DMS 273 (cell line): ENCODE data around the gene PLCB2.

Source experiments
- DNase-seq: peaks from one replicate; lab custom pipeline; 2025; ENCODE audit not compliant: unreplicated experiment; lab: John Stamatoyannopoulos, UW

The PLCB2 gene

DNA sequence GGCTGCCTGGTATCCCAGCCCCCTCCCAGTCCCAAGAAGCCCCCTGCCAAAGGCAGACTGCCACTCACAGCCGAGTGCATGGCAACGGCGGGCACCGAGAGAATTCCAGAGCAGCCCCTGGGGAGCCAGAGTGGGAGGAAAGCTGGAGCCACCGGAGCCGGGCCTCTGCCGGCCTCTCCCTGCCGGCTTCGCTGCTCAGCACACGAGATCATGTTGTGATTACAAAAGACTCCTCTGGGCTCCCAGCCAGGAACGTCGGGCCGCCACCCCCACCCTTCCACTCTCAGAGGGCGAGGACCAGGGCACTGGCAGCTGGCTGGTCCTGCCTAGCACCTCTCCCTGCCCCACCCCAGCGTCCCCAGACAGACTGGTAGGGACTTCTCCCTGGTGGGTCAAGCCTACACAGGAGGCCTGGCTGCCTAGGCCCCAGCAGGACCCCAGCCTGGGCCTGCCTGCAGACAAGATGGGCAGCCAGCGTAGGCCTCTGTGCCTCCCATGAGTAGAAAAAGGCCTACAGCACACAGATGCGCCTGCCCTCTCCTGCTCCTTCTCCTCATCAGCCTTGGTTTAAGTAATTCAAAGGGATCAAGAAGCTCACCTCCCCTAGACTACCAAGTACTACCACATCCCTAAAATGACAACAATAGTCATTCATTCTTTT, 33.1 kb upstream of the PLCB2 start, which contains the start of gene CCDC9B:
TSS of gene CCDC9B (minus strand) at position 200 of the 661 bp plus-strand sequence. CDS start at position 80, 120 bp downstream.
- peak; percentile 89 for DNase-seq

DNA sequence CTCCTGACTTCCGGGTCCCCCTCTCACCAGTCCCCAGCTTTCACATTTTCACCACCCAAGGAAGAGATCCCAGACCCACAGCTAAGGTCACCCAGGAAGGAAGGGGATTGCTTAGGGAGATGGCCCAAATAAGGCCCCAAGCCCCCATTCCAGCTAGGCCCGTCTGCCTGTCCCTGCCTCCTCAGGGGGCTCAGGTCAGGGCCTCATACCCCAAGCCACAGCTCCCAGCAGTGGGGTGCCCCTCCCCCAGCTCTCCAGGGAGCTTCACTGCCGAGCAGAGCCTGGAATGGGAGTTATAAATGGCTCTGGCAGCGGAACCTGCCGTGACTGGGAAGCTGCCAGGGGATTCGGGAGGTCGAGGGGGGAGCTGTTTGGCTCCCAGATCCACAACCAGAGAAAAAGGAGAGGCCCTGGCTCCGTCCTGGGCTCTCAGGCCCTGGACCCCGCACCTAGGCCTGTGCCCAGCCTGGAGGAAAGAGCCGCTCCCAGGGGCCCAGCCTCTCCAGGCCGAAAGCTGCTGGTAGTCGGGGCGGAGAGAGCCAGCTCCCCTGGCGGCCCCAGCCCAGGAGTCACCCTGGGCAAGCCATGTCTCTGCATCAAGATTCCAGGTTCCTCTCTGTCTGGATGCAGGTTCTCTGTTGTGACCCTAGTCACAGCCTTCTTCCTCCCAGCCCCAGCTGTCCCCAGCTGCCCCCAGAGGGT, 32.5 kb upstream of the PLCB2 start:
- peak; percentile 68 for DNase-seq

DNA sequence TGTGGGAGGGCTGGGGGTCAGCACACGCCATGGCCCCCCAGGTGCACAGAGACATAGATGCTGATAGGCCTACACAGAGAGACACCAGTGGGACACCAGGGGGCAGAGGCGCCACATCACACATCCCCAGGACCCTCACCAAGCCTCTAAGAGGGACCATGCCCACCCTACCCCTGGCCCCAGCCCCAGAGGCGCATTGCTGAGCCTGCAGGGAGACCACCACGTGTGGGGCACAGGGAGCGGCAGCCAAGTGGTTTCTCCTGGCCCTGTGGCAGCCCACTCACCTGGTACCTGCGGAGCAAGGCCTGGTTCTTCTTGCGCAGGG, 31.8 kb upstream of the PLCB2 start:
- DNase-seq = peak; percentile 33

DNA sequence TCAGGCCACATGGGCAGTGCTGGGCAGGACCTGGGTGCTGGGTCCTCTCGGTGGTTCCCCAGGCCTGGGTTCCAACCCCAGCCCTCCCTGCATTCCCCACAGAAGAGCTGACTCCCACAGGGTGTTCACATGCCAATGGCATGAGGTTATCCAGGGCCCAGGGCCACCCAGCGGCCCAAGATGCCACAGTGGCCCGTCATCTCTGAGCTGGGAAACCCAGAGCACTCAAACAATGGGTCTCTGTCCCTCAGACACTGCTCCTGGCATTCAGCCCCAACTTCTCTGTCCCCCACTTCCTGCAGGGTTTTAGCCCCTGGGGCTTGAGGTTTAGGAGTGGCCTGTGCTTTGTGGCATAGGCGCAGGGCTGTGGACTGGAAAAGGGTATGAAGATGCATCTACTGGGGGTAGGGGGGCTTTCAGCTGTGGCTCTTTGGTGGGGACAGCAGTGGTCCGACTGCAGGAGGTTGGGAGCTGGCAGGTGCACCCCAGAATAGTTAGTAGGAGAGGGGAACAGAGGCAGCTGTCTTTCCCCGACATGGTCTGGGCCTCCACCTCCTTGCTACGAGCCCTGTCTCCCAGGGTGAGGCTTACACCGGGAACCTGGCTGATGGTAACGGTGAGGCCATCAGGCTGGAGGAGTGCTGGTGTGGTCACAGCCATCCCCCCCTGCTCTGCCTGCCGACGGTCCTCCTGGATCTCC, 31.3 kb upstream of the PLCB2 start:
- no peak for DNase-seq

DNA sequence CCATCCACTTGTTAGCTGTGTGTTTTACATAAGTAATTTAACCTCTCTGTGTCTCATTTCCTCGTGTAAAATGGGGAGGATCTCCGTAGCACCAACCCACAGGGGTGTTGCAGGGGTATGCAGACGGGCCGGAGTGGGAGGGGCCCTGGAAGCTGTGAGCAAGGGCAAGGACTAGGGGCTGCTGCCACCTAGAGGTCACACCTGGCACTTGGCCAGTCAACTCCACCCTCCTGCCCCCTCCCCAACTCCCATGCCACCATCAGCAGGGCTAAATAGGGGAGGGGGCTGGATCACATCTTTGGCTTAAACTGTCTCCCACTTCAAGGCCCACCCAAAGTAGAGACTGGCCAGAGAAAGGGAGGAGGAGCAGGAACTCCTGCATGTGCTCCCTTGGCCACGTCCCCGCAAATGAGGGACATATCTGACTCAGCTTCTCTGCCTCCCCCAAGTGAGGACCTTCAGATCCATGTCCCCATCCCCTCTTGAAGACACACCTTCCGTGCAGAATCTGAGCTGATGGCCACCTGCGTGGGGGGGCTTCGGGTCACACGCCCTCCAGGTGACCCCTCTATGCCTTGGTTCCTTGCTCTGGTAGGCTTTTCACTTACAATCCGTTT, 30.4 kb upstream of the PLCB2 start:
- peak; percentile 83 for DNase-seq

DNA sequence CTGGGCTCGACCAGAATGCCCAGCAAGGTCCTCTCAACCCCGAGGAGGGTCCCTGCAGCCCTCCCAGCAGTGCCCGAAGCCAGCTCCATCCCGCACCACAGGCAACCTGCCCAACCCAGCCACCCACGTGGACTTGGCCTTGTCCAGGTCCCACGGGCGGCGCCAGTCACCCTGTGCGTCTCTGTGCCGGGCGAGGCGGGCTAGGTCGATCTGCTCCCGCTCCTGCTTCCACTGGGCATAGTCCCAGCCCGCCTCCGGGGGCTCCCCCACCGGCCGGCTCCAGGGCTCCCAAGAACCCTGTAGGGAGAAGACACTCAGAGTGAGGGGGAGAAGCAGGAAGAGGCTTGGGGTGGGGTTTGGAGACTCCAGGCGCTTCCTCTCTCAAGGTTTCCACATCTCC, 29.9 kb upstream of the PLCB2 start:
- DNase-seq = no peak

DNA sequence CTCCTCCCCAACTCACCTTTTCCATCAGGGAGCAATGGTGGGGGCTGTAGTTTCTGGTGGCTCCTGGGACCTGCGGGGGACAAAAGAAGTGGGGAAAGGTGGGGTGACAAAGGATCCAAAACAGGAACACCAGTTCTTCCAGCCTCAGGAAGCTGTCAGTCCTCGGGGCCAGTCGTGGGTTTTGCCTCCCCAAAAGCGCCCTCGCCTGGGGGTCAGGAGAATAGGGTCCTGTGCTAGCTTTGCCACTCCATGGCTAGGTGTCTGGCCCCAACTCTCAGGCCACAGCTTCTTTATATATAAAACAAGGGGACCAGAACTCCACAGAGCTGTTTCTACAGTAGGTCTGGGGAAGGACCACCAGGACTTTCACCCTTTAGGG, 29.0 kb upstream of the PLCB2 start:
- peak; percentile 30 for DNase-seq

DNA sequence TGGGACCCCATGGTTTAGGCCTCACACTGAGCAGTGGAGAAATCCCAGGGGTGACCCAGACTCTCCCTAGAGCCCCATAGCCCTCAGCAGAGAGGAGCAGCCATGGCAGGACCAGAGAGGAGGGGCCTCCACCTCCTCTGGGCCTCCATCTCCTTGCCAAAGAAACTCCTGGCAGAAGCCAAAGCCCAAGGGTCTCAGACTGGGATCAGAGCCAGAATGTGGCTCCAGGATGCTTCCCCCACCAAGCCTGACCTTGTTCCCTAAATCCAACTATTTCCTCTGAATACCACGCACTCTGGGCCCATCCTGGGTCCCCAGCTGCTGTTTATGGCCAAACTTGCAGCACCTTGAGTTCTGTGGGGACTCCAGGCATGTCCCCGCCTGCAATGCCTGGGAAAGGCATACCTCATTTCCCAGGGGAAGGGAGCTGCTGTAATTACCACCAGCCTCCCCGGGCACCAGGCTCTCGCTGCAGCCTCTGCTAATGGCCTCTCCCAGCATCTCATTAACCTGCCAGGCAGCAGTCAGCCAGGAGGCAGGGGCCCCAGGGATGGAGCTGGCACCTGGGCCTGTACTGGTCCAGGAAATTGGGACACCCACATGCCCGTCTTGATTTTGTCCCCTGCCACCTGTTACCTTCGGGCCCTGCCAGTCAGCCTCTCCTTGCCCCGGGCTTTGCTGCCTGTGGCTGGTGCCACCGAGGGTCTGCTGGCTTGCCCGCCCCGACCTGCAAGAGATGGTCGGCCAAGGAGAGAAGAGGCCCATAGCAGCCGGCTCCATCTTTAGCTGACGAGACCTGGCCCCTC, 28.4 kb upstream of the PLCB2 start:
- DNase-seq = peak; percentile 70

DNA sequence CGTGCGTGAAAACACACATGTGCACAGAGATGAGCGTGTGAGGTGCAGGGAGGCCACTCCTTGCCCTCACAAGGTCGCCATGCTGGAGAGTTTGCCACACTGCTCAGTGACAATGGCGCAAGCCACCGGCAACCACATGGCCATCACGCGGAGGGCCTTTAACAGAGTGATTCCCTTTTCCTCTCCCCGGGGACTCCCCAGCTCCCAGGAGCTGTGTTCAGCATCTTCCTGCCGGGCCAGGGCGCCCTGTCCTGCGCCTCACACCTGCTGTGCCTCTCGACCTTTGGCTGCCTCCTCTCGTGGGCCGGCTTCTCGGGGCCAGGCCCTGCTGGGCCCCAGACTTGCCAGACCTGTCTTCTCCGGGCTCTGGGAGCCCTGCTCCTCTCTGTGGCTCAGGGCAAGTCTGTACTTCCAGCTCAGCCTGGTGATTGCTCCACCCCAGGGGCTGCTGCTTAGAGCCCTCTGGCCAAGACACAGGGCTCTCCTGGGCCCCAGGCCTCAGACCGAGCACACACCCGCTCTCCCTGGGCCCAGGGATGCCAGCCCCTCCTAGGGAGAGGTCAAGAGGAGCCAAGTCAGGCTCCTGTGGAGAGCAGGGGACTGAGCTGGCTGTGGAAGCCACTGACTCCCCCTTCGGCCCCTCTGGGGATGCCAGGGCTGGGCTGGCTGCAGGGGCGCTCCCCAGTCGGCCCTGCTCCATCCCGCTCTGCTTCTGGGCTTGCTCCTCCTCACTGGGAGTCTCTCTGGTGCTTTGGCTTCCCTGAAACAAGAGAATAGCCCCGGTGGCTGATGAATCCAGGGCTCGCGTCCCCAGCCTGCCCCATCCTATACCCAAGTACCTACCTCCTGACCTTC, 27.4 kb upstream of the PLCB2 start:
- DNase-seq = no peak

DNA sequence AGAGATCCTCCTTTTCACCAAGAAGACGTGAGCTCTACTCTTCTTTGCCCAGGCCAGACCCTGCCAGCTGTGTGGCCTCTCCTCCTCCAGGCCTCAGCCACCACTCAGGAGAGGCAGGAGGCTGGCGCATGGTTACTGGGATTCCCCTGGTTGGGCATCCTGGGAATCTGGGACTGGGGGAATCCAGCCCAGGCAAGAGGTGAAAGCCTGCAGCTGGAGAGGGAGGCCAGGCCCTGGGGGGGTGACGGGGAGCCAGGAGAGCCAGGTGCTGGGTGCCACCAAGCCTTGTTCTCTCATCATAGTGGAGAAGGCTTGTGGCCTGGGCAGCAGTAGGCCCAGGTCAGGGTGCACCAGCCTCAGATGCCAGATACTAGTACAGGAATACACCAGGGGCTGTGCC, 26.8 kb upstream of the PLCB2 start:
- DNase-seq = no peak

DNA sequence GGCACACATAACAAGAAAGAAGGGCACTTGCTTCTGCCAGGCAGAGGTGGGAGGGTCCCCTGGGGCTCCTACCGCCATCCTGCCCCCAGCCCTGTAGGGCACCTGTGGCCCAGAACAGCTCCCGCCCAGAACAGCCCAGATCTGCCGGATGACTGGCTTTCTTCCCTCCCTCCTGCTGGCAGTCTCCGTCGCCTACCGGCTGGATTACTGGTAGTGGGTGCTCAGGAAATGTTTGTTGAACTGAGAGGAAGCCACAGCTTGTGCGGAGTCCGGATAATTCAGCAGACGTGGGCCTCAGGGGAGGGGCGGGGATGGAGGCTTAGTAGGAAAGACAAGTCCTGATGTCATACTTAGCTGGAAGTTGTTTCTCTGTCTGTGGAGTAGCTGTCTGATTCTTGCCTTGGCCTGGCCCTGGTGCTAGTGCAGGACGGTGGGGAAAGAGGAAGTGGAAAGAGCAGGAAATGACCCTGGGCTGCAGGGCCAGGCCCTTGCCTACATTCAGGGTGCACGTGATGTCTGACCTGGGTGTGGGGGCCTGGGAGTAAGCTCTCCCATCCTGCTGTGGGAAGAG, 26.3 kb upstream of the PLCB2 start:
- DNase-seq = no peak

DNA sequence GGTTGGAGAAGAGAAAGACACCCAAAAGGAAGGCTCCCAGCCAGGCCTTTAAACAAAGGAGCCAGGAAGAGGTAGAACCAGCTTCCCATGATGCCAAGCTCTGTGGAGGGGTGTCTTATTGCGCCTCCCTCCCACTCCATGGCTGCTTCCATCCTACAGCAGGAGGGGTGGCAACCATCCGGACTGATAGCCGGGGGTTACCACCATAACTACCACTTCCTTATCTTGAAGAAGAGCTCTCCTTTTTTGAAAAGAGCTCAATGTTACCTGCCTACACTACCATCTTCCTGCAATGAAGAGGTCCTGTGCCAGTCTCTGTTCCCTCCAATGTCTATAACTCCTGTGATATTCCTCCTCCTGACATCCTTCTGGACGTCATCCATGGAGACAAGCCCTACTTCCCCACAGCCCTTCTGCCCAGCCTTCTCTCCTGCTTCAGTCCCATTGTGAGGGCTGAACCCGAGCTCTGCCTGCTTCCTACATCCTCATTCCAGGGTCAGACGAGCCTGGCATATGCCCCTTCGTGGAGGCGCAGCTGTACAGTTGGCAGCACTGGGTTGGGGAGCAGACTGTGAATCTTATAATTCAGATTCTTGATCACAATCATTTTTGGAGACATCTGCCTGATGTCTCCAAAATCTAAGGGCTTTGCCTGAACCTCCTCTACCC, 24.5 kb upstream of the PLCB2 start:
- DNase-seq = peak; percentile 61

DNA sequence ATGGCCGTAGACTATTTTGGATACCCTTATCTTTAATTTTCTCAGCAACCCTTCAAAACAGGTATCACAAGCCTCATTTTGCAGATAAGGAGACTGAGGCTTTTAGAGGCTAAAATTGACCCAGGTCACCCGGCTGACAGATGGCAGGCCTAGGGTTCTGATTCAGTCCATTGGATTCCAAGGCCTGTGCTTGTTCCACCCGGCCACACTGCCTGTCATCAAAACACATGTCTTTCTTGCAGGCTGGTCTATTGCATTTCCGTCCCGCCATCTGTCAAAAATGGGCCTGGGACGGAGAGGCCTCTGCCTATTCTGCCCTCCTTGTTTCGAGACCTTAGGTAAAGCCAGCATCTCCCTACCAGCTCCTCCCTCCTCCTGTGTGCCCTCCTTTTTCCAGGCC, 23.9 kb upstream of the PLCB2 start:
- DNase-seq = peak; percentile 37

DNA sequence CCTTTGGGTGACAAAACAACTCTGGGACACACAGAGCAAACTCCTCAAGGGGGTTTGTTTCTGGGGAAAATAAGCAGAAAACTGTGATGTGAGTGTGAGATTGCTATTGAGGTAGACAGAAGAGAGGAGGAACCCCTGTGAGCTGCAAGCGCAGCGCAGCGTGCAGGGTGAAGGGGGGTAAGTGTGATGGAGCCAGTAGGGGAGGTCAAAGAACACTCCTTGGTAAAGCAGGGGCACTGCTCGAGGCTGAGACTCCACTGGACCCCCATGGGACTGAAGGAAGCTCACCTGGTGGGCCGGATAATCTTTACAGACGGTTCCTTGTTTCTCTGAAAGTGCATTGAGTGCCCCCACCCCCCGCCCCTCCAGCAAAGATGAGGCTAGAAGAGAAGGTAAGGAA, 23.3 kb upstream of the PLCB2 start:
- DNase-seq = no peak

DNA sequence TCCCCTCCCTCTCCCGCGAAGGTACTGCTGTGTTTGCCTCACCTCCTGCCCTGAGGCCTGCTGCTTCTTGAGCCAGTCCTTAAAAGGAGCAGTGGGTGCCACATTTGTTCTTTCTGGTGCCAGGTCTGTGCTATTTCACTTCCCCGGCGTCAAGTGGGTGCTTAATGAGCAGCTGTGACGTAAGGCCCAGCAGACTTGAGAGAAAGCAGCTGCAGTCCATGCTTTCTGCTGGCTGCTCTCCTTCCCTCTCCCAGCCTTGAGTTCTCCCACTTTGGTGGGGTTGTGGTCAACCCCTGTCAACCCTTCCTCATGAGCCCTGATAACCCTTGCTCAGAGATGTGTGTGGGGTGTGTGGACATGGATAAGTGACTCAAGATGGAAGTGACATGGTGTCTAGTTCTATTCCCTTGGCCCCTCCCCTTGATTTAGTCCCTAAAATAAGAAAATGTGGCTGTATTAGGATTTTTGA, 22.7 kb upstream of the PLCB2 start:
- no peak for DNase-seq

DNA sequence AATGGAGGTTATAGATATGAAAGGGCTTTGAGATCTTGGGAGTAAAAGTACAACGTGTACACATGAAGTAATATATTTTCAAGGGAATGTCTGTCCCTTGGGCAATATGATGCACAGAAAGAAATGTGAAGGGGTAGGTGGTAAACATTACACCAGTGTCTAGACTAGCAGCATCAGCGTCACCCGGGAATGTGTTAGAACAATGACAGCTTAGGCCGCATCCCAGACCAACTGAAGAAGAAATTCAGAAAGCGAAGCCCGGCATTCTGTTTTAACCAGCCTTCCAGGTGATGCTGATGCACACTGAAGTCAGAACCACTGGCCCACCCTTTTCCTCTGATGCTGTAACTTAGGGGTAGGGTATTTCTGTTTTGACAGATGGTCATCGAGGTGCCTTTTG, 22.1 kb upstream of the PLCB2 start:
- DNase-seq = no peak

DNA sequence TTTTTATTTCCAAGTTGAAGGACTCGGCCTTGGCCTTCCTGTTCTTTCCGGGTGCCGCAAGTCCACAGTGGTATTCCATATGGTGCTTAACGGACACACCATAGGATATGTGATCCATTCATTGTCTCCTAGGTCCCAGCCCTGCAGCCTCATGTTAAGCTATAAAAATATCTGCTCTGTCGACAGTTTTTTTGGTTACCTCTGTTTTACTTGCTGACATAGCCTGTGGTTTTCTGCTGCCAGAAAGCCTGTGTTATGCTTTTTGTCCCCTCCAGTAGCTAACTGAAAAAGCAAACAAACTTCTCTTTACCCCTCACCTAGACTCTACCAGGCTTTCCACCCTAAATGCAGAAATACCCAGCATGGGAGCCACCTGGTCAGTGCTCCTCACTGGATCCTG, 21.0 kb upstream of the PLCB2 start:
- DNase-seq = no peak

DNA sequence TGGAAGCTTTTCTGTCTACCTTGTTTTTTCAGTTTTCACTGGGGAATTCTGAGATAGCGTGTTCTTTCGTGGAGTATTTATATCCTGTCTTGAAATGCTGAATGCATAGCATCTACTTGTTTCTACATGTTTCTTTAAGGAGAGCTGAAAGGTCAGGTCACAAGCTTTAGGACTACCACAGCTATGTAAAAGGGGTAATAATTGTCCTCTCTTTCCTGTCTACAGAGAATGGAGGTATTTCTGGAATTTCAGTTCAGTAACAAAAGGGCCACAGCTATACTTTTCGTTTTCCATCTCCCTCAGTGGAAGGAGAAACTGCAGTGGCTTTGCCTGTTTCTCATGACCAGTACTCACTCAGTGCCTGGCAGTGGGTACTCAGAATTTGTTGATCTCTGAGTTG, 20.4 kb upstream of the PLCB2 start:
- no peak for DNase-seq

DNA sequence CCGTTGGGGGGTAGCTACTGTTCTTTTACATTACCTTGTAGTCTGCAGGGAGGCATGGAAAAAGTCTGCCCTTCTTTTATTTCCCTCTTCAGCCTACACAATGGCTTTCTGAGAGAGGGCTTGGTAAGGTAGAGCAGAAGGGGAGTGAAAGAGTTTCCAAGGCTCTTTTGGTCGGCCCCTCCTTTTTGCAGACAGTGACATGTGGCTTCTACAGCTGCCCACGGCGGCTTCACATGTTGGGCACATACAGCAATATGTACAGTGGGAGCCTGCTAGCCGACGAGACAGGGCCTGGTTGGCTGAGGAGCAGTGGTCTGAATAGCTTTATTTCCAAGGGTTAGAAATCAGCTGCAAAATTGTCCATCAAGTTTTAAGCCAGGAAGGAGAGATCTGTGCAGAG, 19.7 kb upstream of the PLCB2 start:
- DNase-seq = peak; percentile 53
